Measurements from ENCODE around the gene UNC93B1. TPM values are rescaled to one million over a fixed set of nuclear protein-coding genes. Genes with fewer than 3 reads are reported as not detected.
A peak's percentile ranks its signal among the peaks of the same experiment; 100 is the strongest.

The UNC93B1 gene
- total RNA-seq, 1 donor from 2014 or later = 79.5 TPM

DNA sequence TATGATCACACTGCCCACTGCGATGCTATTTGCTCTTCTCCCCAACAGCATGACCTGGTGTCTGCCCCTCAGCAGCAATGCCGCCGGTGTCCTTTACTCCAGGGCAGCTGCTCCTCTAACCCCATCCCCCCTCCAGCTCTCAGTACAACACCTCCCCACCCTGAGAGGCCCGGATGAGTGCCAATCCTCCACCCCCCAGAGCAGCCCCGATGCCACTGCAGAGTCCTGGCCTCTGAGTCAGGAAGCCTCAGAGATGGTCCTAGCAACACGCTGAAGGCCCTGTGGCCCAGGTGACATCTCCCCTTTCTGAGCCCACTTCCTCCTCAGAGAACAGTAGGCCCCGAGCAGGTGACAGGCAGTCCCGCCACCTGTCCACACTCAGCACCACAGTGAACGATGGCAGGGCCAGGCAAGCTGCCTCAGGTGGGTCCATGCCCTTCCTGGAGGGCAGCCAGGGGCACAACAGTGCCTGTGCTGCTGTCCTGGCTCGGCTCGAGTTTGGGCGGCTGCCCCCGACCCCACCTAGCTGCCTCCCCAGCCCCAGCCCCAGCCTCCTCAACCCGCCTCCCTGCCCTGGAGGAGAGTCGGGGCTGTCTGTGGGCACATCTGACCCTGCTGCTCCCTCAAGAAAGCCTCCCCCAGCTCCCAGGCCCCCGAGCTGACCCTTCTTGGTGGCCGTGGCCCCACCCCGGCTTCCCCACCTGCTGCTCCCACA lies 22.7 kb upstream of the UNC93B1 start:
- intact Hi-C loops (cut with DNase I) = no loop called here
- TF ChIP-seq CTCF (IDR thresholded peaks at IDR 0.05) = no peak
- peaks cover 38% of the 10 kb centered on the region for H3K36me3 ChIP-seq
- no peak overlapping the region for H3K27ac ChIP-seq
- no peaks in the 10 kb centered on the region for H3K9me3 ChIP-seq
- peaks cover 9% of the 10 kb centered on the region for H3K4me1 ChIP-seq
- ATAC-seq (no peak), DNase-seq (no peak)
- no peak overlapping the region for H3K4me3 ChIP-seq
- no peaks in the 10 kb centered on the region for H3K27me3 ChIP-seq

- intact Hi-C loops (cut with DNase I) = no loop called here
- no peak for ATAC-seq
Observed at GRCh38 chr11:68025047-68025446, 21.1 kb upstream of the UNC93B1 start.

DNA sequence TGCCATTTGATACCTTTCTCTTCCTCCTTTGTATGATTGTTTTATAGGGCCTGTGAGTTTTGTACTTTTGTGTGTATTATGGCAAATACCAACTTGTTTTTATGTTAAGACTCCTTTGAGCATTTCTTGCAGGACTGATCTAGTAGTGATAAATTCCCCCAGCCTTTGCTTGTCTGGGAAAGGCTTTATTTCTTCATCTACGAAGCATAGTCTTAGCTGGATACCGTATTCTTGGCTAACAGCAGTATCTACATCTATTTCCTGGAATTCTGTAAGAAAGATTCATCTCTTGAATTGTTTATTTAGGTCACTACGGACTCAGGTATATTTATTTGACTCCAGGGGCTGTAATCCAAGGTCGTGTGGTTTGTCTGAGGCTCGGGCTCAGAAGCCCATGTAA lies 20.6 kb upstream of the UNC93B1 start:
- ATAC-seq = no peak
- Histone ChIP-seq H3K27me3 (no peaks in the 10 kb centered on the region), H3K9me3 (no peaks in the 10 kb centered on the region), H3K4me3 (no peak overlapping the region), H3K4me1 (peaks cover under 1% of the 10 kb centered on the region), H3K36me3 (peaks cover 38% of the 10 kb centered on the region), H3K27ac (no peak overlapping the region)
- DNase-seq = no peak
- TF ChIP-seq CTCF (IDR thresholded peaks at IDR 0.05) = no peak
- intact Hi-C loops (cut with DNase I) = no loop called here

More at GRCh38 chr11:68025047-68025446, 21.1 kb upstream of the UNC93B1 start:
- peaks cover 38% of the 10 kb centered on the region for H3K36me3 ChIP-seq
- H3K4me3 ChIP-seq = no peak overlapping the region
- H3K9me3 ChIP-seq = no peaks in the 10 kb centered on the region
- H3K4me1 ChIP-seq = peaks cover 3% of the 10 kb centered on the region
- DNase-seq = no peak
- TF ChIP-seq CTCF (IDR thresholded peaks at IDR 0.05) = no peak
- no peak overlapping the region for H3K27ac ChIP-seq
- no peaks in the 10 kb centered on the region for H3K27me3 ChIP-seq

- TF ChIP-seq CTCF (IDR thresholded peaks at IDR 0.05) = no peak
- ATAC-seq = no peak
- DNase-seq = no peak
- intact Hi-C loops (cut with DNase I) = no loop called here
- Histone ChIP-seq H3K27me3 (no peaks in the 10 kb centered on the region), H3K4me3 (no peak overlapping the region), H3K9me3 (no peaks in the 10 kb centered on the region), H3K36me3 (peaks cover 38% of the 10 kb centered on the region), H3K4me1 (no peaks in the 10 kb centered on the region), H3K27ac (no peak overlapping the region)
Observed at GRCh38 chr11:68022531-68022930, 18.6 kb upstream of the UNC93B1 start.

DNA sequence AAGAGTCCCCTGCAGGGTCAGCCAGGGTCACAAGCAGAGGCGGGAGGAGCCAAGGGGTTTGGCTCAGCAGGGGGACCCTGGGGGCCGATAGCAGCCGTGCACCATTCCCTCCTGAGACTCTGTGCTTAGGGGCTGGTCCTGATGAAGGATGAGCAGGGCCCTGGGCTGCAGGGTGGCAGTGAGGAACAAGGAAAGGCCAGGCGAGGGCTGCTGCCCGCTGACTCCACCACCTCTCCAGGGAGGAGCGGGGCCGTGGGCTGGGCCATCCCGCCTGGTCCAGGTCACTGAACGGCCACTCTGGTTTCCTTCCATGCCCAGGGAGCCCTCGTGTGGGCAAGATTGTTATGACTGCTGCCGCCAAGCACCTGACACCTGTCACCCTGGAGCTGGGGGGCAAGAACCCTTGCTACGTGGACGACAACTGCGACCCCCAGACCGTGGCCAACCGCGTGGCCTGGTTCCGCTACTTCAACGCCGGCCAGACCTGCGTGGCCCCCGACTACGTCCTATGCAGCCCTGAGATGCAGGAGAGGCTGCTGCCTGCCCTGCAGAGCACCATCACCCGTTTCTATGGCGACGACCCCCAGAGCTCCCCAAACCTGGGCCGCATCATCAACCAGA lies 17.4 kb upstream of the UNC93B1 start:
- H3K9me3 ChIP-seq = no peaks in the 10 kb centered on the region
- no peak for DNase-seq
- H3K4me1 ChIP-seq = peaks cover 9% of the 10 kb centered on the region
- H3K4me3 ChIP-seq = no peak overlapping the region
- peaks cover 34% of the 10 kb centered on the region for H3K36me3 ChIP-seq
- no peak overlapping the region for H3K27ac ChIP-seq
- intact Hi-C loops (cut with DNase I) = no loop called here
- TF ChIP-seq CTCF (IDR thresholded peaks at IDR 0.05) = peak; percentile 33
- no peaks in the 10 kb centered on the region for H3K27me3 ChIP-seq
- ATAC-seq = peak; percentile 72
